Measurements from ENCODE around the gene FKBP2. TPM values are rescaled to one million over a fixed set of nuclear protein-coding genes. Genes with fewer than 3 reads are reported as not detected.

Gene FKBP2
- total RNA-seq, 1 donor from 2014 or later: 28.6 TPM

DNA sequence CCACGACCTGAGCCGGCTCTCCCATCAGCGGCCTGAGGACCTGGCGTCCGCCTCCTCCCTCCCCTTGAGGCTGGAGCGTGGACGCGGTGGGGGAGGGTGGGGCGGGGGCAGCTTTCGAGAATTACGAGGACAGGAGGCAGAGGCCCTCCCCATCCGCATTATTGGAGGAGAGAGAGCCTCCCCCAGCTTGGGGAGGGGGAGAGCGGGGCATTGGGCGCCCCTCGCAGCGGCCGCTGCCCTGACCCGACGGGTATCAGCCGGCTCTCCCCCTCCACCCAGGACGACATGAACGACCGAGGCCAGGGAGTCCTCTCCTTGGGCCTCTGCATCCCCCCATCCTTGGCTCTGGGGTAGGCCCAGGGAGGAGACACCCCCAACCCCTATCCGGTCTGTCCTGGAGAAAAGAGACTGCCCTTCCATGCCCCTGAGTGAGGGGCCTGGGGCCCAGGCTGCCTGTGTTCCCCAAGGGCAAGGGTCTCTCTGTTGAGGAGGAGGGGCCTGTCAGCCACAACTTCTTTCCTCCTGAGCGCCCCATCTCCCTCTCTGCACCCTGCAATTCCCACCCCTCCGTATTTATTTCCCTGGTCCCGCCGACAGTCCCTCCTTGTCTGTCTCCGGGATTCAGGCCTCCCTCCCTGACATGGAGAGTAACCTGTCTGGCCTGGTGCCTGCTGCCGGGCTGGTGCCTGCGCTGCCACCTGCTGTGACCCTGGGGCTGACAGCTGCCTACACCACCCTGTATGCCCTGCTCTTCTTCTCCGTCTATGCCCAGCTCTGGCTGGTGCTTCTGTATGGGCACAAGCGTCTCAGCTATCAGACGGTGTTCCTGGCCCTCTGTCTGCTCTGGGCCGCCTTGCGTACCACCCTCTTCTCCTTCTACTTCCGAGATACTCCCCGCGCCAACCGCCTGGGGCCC, 45.2 kb downstream of the FKBP2 start:
- no peak for DNase-seq

DNA sequence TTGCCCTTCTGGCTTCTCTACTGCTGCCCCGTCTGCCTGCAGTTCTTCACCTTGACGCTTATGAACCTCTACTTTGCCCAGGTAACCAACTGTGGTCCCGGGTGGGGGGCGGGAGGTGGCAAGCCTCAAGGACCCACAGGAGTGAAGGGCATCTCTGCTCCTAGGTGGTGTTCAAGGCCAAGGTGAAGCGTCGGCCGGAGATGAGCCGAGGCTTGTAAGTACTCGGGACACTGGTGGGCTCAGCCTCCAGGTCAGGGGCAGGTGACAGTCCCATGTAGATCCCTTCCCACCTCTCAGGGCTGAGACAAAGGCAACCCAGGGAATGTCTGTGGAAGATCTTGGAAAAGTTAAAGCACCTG, 45.9 kb downstream of the FKBP2 start:
- DNase-seq: no peak

DNA sequence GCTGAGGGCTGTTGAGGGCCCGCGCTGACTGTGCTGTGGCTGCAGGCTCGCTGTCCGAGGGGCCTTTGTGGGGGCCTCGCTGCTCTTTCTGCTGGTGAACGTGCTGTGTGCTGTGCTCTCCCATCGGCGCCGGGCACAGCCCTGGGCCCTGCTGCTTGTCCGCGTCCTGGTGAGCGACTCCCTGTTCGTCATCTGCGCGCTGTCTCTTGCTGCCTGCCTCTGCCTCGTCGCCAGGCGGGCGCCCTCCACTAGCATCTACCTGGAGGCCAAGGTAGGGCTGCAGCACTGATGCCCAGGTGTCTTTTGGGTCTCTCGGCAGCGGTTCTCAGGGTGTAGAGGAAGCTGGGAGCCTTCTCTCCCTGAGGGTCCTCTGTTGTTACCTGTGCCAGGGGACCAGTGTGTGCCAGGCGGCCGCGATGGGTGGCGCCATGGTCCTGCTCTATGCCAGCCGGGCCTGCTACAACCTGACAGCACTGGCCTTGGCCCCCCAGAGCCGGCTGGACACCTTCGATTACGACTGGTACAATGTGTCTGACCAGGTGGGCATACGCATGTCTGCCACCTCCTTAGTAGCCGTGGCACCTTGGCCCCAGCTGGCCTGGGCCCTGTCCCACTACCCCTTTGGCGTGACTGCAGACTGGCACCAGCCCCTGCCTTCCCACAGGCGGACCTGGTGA, 46.9 kb downstream of the FKBP2 start:
- no peak for DNase-seq

DNA sequence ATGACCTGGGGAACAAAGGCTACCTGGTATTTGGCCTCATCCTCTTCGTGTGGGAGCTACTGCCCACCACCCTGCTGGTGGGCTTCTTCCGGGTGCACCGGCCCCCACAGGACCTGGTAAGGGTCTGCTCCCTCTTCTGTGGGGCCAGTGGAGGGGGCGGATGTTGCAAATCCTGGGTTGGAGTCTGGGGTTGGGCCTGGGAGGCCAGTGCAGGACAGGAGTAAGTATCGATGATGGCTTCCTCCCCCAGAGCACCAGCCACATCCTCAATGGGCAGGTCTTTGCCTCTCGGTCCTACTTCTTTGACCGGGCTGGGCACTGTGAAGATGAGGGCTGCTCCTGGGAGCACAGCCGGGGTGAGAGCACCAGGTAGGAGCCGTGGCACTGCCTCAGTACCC, 47.5 kb downstream of the FKBP2 start:
- DNase-seq: no peak

DNA sequence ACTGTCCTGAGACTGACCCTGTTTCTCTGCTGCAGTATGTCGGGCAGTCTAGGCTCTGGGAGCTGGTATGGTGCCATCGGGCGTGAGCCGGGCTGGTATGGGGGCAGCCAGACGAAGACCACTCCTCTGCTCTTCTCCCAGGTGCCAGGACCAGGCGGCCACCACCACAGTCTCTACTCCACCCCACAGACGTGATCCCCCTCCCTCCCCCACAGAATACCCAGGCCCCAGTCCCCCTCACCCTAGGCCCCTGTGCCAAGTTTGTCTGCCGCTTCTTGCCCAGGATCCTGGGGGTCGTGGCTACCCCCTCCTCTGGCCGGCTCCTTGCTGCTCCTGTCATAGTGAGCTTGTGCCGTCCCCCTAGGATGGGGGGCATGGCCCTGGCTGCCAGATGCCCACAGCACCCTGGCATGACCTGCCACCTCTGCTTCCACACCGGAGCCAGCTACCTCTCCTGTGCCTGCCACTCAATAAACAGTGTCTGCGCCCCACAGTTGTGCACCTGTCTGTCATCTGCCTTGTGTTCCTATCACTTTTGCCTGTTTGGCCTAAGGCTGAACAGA, 48.2 kb downstream of the FKBP2 start:
- no peak for DNase-seq

DNA sequence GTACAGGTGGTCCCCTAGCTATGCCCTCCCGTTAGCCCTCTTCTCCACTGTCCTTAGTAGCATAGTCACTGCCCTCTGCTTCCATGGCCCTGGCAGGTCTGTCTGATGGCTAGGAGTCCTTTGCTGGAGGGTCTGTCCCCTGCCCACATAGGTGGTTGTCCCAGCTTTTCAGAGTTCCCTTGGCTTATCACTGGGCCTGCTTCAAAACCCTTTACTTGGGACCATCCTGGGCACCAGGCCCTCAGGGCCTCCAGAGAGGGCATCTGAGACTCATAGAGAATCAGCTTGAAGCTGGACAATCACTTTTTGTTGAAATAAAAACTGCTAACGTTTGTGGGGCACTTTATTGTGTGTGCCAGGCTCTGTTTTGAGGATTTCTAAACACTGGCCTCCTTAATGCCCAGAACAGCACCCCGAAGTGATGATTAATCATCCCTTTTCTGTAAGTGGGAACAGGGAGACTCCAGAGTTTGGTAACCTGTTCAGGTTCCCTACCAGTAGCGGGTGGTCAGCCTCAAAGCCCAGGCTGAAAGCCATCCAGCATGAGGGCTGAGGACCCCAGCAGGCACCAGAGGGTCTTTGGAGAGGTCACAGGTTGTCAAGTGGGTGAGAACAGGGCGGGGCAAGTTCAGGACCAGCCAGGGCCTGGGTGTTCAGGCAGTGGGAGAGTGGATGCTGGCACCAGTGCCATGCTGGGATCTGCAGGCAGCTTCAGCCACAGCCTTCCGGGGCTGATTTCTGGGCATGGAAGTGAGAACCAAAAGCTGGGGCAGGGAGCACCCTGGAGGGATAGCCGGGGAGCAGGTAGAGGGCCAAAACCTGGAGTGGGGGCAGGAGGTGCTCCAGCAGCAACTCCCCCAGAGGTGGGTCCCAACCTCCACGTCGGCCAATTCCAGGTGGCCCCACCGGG, 49.7 kb downstream of the FKBP2 start:
- DNase-seq: no peak

DNA sequence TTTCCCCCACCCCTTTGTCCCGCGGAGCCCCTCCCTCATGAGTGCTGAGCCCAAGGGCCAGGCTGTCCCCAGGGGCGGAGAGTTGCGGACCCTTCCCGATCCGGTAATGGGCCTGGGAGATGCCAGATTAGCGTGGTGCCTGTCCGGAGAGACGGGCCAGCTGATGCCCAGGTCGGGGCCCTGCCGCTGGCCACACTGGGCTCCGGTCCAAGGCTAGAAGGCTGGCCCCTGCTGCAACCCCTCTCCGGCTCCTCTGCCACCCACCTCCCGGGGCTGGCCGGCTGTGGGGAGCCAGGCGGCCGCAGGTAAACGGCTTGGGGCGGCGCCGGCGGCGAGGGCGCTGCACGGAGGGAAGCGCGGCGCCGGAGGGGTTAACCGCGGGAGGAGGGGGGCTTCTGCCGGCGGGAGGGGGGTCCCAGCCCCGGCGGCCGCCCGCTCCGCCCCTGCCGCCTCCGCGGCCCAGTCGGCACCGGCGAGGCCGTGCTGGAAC, 50.4 kb downstream of the FKBP2 start, which contains the start of gene KCNK4:
Gene KCNK4, plus strand, starts transcription at position 41 of the 490 bp plus-strand sequence. CDS start 1,717 bp downstream, outside the sequence.
- no peak for DNase-seq

DNA sequence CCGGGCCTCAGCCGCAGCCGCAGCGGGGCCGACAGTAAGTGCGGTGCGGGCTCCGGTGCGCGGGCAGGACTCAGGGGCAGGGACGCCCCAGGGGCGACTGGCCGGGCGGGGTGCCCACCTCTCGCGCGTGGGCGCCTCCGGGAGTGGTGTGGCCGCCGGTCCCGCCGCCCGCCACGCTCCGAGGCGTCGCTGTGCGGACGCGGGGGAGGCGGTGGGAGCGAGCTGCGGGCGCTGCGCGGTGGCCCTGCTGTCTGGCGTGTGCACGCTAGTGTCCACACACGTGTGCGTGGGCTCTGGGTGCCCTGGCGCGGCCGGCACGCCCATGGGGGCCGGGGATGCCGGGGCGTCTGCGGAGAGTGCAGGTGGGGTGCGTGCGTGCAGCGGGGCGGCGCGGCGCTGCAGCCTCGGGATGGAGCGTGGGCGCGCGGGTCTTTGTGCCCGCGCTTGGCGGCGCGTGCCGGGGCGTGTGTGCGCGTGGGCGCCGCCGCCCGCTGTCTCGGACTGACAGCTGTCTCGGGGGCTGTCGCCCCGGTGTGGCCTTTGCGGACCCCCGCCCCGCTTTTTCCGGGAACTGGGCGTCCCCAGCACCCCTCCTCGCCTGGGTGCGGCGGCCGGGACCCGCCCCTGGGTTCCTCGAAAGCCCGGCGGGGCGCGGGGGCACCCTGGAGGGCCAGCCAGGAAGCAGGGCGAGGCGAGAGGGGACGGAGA, 51.0 kb downstream of the FKBP2 start:
- DNase-seq: no peak

DNA sequence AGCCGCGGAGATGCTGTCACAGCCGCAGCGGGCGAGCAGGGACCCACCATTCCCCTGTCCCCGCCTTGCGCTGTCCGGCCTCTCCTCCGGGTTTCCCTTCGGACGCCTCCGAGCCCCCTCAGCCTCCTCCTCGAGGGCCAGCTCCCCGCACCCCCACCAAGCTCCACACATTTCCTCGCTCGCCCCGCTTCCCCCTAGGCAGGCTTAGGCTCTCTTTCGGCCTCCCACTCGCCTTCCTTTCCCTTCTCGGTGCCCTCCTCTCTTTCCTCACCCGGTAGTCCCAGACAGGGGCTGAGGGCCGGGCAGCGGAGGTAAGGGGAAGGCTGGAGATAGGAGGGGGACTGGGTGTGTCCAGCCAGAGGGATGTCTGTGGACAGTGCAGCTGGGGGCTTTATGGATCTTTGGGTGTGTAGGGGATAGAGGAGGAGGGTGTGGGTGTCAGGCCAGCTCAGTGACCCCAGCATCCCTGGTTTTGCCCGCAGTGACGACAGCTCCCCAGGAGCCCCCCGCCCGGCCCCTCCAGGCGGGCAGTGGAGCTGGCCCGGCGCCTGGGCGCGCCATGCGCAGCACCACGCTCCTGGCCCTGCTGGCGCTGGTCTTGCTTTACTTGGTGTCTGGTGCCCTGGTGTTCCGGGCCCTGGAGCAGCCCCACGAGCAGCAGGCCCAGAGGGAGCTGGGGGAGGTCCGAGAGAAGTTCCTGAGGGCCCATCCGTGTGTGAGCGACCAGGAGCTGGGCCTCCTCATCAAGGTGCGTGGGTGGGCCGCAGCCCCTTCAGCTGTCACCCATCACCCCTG, 51.8 kb downstream of the FKBP2 start:
- no peak for DNase-seq

Other genes with a start within 250 kb of the FKBP2 start
- 3.7 TPM for gene FLRT1, start 205.2 kb upstream of the FKBP2 start, total RNA-seq
- 58.8 TPM for gene MACROD1, start 75.0 kb upstream of the FKBP2 start, total RNA-seq
- gene STIP1, start 54.9 kb upstream of the FKBP2 start, total RNA-seq: 94.2 TPM
- gene FERMT3, start 34.4 kb upstream of the FKBP2 start, total RNA-seq: 5.7 TPM
- 53.3 TPM for gene TRPT1, start 14.9 kb upstream of the FKBP2 start, total RNA-seq
- gene NUDT22, start 14.8 kb upstream of the FKBP2 start, total RNA-seq: 35.1 TPM
- 16.7 TPM for gene DNAJC4, start 10.5 kb upstream of the FKBP2 start, total RNA-seq
- gene VEGFB, start 6.5 kb upstream of the FKBP2 start, total RNA-seq: 46.5 TPM
- 82.5 TPM for gene PPP1R14B, start 5.8 kb downstream of the FKBP2 start, total RNA-seq
- 18.5 TPM for gene PLCB3, start 10.4 kb downstream of the FKBP2 start, total RNA-seq
- gene BAD, start 43.6 kb downstream of the FKBP2 start, total RNA-seq: 40.0 TPM
- gene GPR137, start 44.8 kb downstream of the FKBP2 start, total RNA-seq: 13.3 TPM
- gene KCNK4, start 50.2 kb downstream of the FKBP2 start, total RNA-seq: not detected
- gene CATSPERZ, start 59.3 kb downstream of the FKBP2 start, total RNA-seq: not detected
- 62.6 TPM for gene ESRRA, start 64.4 kb downstream of the FKBP2 start, total RNA-seq
- 150 TPM for gene TRMT112, start 76.5 kb downstream of the FKBP2 start, total RNA-seq
- gene PRDX5, start 77.0 kb downstream of the FKBP2 start, total RNA-seq: 169 TPM
- 6.4 TPM for gene CCDC88B, start 99.1 kb downstream of the FKBP2 start, total RNA-seq
- gene RPS6KA4, start 118.1 kb downstream of the FKBP2 start, total RNA-seq: 25.4 TPM